GM18858 (cell line): ENCODE data around the gene GABRB3.

Experiments
- ATAC-seq: cut with Tn5 transposase; IDR thresholded peaks from one replicate; pipeline ENCODE4 v1.9.1; 2021; ENCODE audit not compliant: unreplicated experiment

Gene GABRB3

DNA sequence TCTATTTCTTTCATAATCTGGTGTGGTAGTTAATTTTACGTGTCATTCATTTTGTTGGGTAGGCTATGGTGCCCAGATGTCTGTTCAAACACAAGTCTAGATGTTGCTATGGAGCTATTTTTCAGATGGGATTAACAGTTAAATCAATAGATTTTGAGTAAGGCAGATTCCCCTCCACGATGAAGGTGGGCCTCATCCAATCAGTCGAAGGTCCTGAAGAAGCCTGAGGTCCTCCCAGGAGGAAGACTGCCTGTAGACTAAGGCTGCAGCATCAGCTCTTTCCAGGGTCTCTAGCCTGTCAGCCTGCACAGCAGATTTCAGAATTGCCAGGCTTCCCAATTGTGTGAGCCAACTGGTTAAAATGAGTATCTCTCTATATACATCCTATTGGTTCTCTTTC lies 92.9 kb downstream of the GABRB3 start:
- ATAC-seq: no peak

GRCh38 chr15:26676115-26676514 lies 96.8 kb downstream of the GABRB3 start:
- ATAC-seq: no peak

DNA sequence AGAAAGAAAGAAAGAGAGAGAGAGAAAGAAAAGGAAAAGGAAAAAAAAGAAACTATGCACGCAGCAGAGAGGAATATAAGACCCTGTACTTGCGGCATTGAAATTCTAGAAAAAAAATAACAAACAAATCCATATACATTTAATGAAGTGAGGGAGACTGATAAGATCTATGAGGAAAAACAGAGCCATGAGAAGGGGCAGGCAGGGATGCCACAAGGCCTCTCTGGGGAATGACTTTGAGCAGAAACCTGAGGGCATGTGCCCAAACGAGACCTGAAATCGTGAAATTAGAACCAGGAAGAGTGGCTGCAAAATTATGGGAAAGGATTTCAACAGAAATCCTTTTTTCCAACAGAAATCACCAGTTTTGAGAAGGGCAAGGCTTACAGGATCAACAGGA lies 98.4 kb downstream of the GABRB3 start:
- ATAC-seq: no peak

- ATAC-seq: no peak
Observed at GRCh38 chr15:26673445-26673844, 99.4 kb downstream of the GABRB3 start.

GRCh38 chr15:26670116-26670515 lies 102.8 kb downstream of the GABRB3 start:
- ATAC-seq: no peak

- ATAC-seq: no peak
Observed at GRCh38 chr15:26667222-26667988, 105.5 kb downstream of the GABRB3 start.

- no peak for ATAC-seq
Observed at GRCh38 chr15:26665957-26666791, 106.7 kb downstream of the GABRB3 start.

DNA sequence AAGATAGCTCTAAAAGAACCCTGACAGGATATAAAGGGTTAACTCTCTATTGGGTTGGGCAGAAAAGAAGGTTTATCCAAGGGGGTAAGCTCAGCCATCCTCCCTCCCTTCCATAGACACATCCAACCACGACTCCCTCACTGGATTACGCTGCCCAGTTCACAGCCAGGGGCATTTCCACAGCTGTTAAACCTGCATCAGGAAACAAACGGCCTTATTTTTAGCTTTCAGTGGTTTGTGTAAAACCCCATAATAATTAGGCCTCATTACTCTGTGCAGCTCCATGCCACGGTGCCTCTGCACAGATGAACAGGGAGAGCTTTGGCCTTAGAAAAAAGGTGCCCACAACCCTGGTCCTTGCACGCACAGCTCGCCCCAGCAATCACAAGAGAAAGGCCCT lies 110.6 kb downstream of the GABRB3 start:
- no peak for ATAC-seq

DNA sequence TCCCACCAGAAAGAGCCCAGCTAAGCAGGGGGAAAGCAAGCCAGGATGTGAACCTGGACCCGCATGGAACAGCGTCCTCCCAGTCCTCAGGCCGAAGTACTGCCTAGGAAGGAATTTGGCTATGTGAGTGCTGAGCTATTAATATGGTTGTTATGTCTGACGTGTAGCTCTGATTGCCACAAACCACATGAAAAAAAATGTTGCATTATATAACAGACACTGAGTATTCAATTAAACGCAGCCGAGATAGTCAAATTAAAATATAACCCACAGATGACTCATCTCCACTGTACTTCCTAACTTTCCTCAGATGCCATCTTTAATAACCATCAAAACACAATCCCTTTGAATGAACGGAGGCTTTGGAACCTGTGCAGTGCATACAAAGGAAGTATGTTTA lies 111.1 kb downstream of the GABRB3 start:
- no peak for ATAC-seq

DNA sequence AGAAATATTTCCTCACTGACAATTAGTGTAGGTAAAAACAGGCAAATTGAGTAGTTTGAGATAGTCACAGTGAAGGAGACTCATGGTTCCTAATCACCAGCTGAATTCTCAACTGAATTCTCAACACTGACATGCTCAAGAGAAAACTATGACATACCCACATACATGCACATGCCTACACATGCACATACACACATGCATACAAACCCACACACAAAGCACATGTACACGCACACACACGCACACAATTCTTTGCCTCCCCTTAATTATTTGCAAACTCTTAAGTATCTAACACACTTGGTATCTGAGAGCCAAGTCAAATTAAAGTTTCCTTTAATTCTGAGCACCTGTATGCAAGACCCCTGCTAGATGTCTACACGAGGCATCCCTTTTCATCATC lies 111.8 kb downstream of the GABRB3 start:
- no peak for ATAC-seq

DNA sequence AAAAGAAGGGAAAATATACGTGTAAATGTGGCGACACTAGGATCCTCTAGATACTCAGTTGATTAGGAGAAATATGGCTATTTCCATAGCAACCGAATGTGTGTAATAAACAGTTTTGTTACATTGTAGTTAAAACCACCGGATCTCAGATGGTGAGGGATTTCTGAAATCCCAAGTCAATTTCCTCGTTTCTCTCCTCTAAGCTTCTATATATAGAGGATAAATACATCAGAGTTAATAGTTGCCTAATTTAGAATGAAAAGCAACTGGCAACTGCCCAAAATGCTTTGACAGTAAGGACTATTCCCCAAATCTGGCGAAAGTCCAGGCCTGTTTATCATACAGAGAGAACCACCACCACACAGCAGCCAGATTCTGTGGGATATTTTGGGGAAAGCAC lies 112.6 kb downstream of the GABRB3 start:
- no peak for ATAC-seq

GRCh38 chr15:26658290-26658689 lies 114.6 kb downstream of the GABRB3 start:
- ATAC-seq: no peak

GRCh38 chr15:26656080-26656479 lies 116.8 kb downstream of the GABRB3 start:
- no peak for ATAC-seq

GRCh38 chr15:26651909-26652308 lies 121.0 kb downstream of the GABRB3 start:
- no peak for ATAC-seq

GRCh38 chr15:26648676-26649075 lies 124.2 kb downstream of the GABRB3 start:
- ATAC-seq: no peak

- ATAC-seq: no peak
Observed at GRCh38 chr15:26644948-26645347, 127.9 kb downstream of the GABRB3 start.

- ATAC-seq: no peak
Observed at GRCh38 chr15:26641144-26641543, 131.7 kb downstream of the GABRB3 start.

DNA sequence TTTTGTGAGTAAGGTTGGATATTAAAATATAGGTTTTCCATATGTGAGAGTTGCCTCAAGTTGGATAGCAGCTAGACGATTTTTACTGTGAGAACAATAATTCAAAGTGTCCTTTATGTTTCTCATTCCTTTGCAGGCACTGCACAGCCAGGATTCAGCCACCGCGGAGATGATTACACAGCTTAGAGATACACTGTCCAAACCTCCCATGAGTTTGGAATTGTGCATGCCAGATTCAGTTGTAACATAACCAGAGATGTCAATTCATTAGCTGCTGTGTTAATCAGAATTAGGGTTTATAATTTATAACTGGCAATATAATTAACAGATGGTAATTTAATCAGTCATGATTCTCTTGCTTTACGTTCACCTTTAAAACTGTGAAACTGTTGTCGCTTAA lies 132.3 kb downstream of the GABRB3 start:
- no peak for ATAC-seq

DNA sequence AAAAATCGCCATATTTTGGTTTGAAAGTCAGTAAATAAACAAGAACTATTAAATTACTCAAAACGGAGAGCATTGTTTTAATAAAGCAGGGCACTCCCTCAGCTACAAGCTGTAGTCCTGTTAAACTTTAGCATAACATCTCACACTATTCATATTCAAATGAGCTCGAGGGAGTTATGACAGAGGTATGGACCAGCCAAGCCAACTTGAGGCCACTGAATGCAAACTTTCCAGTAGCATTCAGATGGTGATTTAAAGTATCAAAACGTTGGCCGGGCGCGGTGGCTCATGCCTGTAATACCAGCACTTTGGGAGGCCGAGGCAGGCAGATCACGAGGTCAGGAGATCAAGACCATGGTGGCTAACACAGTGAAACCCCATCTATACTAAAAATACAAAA lies 132.9 kb downstream of the GABRB3 start:
- no peak for ATAC-seq

- no peak for ATAC-seq
Observed at GRCh38 chr15:26635614-26636013, 137.3 kb downstream of the GABRB3 start.

- ATAC-seq: no peak
Observed at GRCh38 chr15:26635105-26635504, 137.8 kb downstream of the GABRB3 start.

- no peak for ATAC-seq
Observed at GRCh38 chr15:26634319-26634718, 138.5 kb downstream of the GABRB3 start.
